A549 (cell line): ENCODE data around the gene GPAM.

Experiments used
- BHLHE40 ChIP-seq: IDR thresholded peaks from 2 replicates; pipeline ENCODE4 v1.6.1; 2012; ENCODE audit warnings: low read depth, low read length, inconsistent platforms
- CTCF ChIP-seq: fragments of >200 bp; sonication (Bioruptor Twin); formaldehyde crosslinking; IDR thresholded peaks from 3 replicates; pipeline ENCODE4 v1.5.1; 2016
- EHMT2 ChIP-seq: fragments of 200-600 bp; sonication (generic); IDR thresholded peaks from 2 replicates; pipeline ENCODE4 v1.6.1; 2016; ENCODE audit warnings: antibody characterized with exemption, low read depth, mild to moderate bottlenecking, moderate library complexity
- EP300 ChIP-seq, 2 experiments: fragments of >200 bp; sonication (Bioruptor Twin); formaldehyde crosslinking; IDR thresholded peaks; 2 replicates in 1 of 2; 3 replicates in 1 of 2; pipeline ENCODE4 v1.6.1; 2016 to 2017
- NFE2L2 ChIP-seq: fragments of 150-350 bp; conservative IDR thresholded peaks from 2 replicates; pipeline ENCODE4 v1.6.1; 2014; ENCODE audit warnings: low read length
- POLR2A ChIP-seq: IDR thresholded peaks from 2 replicates; pipeline ENCODE4 v1.6.1; 2012; ENCODE audit warnings: mild to moderate bottlenecking, low read length
- RNF2 ChIP-seq: fragments of 200-600 bp; sonication (generic); IDR thresholded peaks from 2 replicates; pipeline ENCODE4 v1.6.1; 2016; ENCODE audit warnings: low read depth, mild to moderate bottlenecking, antibody characterized with exemption, moderate library complexity, borderline replicate concordance
- SMC3 ChIP-seq: fragments of >200 bp; sonication (Bioruptor Twin); formaldehyde crosslinking; IDR thresholded peaks from 3 replicates; pipeline ENCODE4 v1.6.1; 2018; ENCODE audit warnings: inconsistent platforms

GRCh38 chr10:112184379-112184778 lies 814 bp upstream of the GPAM start:
- TF ChIP-seq SMC3 = no peak
- no peak for TF ChIP-seq BHLHE40
- TF ChIP-seq CTCF = no peak
- TF ChIP-seq POLR2A = no peak
- no peak for TF ChIP-seq EP300 (IDR thresholded peaks at IDR 0.05)
- TF ChIP-seq EHMT2 = no peak
- TF ChIP-seq NFE2L2 = no peak
- no peak for TF ChIP-seq RNF2
